GM18499 (cell line): ENCODE results near the gene LCLAT1.
"Not testable (repeated sequence)": the region's sequence is repeated elsewhere in the genome, so short reads cannot be mapped to it uniquely, and the experiment has no call there.

ENCODE experiments used
- ATAC-seq: cut with Tn5 transposase; IDR thresholded peaks from one replicate; pipeline ENCODE4 v1.9.1; 2021; ENCODE audit warnings: moderate number of reproducible peaks; ENCODE audit not compliant: insufficient read depth, unreplicated experiment

Gene LCLAT1

DNA sequence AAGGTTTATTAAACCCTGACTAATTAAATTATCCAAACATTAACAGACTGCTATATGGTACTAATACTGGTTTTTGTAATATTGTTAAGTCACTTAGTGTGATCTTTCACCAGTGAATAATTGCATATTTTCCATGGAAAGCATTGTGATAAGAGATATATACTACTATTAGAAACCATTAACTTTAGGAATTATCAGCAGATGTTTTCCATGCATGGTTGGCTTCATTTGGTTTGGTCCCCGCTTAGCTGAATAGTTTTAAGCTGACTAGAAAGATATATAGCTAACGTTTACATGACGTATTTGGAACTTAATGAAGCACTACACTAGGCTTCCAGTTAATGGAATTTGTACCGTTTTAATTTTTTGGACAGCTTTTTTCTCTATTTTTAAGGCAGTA is 37.9 kb downstream of the LCLAT1 start:
- no peak for ATAC-seq

DNA sequence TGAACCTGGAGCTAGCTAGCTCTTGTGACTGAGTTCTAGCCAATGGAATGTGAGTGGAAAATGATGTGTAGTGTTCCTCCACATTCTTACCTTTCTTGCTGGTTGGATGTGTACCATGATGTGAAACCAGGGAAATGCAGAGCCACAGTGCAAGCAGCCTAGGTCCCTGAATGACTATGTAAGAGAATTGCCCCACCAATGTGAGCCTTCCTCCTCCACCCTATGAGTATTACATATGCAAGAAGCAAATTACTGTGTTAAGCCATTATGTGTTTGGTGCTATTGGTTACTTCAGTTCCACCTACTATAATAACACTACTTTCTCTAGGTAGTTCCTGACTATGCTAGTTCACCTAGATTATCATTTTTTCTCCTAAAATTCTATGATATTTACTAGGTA is 39.6 kb downstream of the LCLAT1 start:
- ATAC-seq = no peak

DNA sequence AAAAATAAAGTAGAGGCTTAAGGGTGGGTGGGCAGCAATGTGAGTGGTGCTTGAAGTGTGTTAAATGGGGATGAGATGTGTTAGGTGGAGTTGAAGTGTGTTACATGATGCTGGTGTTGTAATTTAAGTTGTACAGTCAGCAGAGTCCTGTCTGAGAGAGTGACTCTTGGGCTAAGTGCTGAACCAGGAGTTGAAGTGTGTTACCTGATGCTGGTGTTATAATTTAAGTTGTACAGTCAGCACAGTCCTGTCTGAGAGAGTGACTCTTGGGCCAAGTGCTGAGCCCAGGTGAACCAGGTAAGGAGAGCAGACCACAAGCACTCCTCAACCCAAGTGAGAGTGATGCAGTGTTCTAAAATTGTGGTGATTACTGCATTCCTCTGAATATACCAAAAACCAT is 40.6 kb downstream of the LCLAT1 start:
- ATAC-seq = no peak

DNA sequence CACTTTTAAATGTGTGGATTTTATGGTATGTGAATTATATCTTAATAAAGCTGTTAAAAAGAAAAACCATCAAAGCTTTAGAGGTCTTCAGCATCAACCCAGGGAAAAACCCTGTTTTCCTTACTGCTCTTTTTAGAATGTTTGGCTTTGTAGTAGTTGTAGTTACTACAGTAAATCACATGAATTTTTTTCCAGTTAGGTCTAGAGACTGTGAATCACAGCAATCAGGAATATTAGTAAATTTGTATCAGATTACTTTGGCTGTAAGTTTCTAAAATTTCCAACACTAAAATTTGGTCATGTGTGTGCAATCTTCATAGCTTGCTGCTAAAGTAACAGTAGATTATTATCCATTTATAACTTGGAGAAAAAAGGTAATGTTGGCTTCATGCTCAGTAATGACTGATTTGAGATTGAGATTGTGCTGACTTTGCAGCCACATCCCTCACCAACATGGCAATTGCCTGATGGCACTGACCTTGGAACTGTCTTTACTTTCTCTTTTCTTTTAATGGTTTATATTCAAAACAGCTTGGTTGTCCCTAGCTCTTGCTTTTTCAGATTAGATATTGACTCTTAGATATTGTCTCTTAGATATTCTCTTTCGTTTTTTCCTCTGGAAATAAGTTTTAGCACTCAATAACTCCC is 41.1 kb downstream of the LCLAT1 start:
- ATAC-seq = no peak

DNA sequence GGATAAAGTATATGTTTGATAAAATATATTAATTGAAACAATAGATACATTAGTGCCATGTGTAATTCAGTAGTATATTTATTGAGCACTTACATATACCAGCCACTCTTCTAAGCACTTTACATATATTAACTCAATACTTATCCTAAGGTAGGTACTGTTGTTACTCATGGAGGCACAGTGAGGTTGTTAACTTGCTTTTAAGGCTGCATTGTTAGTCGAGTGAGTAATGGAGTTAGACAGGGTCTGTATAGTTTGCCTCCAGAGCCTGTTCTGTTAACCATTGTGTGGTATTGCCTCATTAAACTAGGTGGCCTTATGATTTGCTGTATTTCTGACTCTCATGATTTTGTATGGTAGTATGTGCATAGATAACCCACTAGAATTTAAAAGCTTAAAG is 44.2 kb downstream of the LCLAT1 start:
- no peak for ATAC-seq

DNA sequence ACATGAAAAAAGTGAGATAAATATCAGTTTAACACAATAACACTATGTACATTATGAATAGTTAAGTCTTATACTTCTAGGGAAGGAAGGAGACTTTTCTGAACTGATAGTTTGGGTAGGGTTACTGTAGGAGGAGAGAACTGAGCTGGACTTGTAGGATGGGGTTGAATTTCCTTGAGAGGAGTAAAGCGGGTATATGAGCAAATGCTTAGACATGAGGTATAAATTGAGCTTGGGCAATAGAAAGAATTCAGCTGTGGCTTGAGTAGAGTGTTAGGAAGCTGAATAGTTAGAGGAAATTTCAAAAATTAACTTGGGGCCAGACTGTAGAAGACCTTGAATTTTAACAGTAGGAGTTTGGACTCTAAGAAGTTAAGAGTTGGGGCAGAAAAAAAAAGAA is 45.1 kb downstream of the LCLAT1 start:
- ATAC-seq = no peak

DNA sequence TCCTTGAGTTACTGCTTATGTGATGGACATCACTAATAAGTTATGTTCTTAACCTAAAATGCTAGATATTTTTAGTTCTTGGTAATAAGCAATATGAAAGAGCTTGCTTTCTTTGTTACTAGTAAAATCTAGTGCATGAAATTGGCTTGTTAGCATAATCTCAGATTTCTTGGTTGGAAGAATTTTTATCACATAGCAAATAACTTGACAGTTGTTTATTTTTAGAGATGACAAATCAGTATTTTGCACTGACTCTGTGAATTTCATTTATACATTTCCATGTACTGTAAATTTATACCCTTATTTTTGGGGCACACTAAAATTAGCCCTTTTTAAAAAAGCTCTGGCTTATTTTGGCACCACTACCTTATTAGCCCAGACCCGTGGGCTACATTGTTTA is 45.6 kb downstream of the LCLAT1 start:
- ATAC-seq = no peak

DNA sequence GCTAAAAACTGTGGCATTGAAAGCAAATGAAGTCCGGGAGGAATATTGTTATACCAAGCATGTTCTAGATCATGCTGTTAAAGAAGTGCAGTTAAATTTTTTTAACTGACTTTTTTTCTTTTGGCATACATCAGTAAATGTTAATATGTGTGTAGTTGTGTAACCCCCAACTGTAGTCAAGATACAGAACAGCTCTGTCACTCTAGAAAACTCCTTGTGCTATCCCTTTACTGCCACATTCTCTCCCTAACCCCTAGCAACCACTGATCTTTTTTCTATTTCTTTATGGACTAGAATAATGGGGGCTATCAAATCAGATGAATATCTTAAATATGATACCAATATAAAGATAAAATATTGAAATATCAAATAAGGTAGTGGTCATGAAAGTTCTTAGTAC is 46.4 kb downstream of the LCLAT1 start:
- ATAC-seq = no peak

DNA sequence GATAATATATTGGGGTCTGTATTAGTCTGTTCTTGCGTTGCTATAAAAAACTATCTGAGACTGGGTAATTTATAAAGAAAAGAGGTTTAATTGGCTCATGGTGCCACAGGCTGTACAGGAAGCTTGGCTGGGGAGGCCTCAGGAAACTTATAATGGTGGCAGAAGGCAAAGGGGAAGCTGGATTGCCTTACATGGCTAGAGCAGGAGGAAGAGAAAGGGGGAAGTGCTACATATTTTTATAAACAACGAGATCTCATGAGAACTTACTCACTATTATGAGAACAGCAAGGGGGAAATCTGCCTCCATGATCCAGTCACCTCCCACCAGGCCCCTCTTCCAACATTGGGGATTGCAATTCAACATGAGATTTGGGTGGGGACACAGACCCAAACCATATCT is 48.9 kb downstream of the LCLAT1 start:
- ATAC-seq = not testable (repeated sequence)

DNA sequence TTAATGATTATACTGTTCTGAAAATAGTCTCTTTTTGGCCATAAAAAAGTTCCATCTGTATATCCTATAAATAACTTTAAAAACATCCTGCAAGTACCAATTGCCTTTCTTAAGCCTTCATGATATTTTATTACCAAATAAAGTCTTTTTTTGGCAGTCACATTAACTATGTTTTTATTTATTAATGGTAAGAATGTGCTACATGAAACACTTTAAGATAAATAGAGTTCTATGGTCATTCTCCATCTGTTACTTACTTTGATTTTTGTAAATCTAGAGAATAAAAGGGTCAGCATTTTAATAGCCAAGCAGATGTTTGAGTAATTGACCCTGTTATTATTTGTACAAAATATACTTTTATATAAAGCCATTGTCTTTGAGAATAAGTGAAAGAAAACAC is 52.6 kb downstream of the LCLAT1 start:
- ATAC-seq = no peak

DNA sequence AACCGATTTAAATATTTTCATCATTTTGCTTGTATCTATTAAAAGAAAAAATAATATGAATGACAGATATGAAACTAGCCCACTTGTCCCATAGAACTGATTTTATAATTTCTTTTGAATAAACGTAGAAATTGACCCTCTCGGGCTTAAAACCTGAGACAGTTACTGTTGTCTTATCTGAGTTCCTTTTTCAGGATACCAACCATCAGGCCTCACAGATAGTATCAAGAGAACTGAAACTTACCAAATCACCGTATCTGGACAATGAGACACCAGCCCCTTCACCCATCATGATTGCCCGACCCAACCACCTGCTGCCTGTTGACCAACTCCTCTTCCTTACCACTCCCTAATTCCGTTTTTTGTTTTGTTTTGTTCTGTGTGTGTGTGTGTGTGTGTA is 53.7 kb downstream of the LCLAT1 start:
- ATAC-seq = no peak

DNA sequence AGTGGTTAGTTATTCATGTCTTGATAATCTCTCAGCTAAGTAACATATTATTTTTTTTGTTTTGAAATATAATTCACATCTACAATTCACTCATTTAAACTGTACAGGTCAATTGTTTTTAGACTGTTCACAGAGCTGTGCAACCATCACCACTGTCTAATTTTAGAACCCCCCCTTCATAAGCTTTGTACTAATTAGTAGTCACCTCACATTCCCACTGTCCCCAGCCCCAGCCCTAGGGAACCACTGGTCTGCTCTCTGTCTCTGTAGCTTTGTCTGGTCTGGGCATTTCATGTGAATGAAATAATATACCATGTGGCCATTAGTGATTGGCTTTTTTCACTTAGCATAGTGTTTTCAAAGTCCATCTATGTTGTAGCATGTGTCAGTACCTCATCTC is 55.3 kb downstream of the LCLAT1 start:
- no peak for ATAC-seq

DNA sequence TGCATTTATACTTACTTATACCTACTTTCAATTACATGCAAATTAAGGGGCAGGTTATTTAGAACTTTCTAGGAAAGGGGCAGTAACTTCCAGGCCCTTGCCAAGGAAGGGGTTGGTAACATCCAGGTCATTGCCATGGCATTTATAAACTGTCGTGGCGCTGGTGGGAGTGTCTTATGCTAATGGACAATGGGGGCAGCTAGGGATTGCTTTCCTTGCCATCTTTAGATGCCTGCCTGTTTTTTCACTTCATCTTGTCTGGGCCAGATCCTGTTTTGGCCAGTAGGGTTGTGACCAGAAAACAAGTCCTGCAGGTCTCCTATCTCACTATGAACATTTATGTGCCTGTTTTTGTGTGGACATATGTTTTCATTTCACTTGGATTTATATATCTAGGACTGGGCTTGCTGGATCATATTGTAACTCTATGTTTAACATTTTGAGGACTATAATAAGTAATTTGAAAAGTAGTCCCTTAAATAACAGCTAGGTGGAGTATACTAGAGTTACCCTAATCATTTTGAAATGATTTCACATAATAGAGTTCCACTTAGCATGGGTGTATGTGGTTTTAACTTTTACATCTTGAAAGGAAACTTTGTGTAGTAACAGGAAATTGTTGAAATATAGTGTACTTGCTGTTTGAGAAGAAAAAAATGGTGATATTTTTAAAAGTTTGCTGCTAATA is 56.1 kb downstream of the LCLAT1 start:
- no peak for ATAC-seq

DNA sequence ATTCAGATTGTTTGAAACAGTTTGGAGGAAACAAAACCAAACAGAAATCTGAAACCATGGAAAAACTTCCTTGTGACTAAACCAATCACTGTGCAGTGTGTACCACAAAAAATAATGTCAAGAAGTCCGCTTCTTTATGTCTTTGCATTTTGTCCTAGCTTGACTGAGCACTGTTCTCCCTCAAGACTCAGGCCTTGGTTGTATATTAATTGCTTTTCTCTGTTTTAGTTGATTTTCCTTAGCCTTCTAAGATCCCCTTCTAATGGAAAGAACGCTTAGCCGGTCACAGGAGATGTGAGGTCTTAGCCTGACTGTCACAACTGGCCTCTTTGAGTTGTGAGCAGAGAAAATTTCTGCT is 56.6 kb downstream of the LCLAT1 start:
- ATAC-seq = no peak

DNA sequence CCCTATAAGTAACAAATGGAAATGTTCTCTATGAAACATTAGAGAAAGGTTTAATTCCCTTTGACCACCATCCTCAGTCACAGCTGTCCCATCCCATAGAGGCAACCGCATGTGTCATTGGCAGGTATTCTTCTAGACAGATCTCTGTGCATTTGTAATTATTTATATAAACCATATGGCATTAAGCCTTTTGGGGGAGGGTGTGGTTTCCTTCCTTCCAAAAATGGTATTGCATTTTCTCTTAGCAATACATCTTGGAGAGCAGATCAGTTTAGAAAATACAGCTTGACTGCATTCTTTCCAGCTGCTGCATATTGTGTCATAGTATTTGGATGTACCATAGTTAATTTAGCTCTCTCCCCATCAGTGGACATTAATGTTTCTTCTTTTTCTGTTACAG is 57.7 kb downstream of the LCLAT1 start:
- ATAC-seq = no peak

DNA sequence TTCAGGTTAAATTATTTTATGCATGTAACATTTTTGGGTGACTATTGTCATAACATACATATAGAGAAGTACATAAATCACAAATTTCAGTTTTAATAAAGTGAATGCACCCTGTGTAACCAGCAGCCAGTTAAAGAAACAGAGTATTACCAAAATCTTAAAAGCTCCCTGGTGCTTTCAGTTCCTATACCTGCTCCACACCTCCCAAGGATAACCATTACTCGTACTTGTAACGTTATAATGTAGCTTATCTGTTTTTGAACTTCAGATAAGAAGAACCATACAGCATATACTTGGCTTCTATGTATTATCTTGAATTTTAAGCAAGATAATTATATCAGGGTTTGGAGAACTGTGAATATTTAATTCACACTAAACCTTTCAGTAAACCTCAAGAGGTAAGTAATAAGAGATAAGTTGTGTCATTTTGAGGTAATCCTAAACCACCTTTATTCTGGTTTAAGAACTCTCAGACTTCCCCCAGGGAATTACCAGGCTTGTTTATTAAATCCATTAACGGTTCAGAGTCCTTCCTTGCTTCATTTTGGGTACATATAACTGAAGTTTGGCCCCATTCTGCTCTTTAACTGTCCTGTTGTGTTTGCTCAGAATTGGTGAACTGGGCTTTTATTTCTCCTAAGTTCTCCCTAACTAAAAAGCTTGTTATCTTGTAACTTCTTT is 58.6 kb downstream of the LCLAT1 start:
- no peak for ATAC-seq

DNA sequence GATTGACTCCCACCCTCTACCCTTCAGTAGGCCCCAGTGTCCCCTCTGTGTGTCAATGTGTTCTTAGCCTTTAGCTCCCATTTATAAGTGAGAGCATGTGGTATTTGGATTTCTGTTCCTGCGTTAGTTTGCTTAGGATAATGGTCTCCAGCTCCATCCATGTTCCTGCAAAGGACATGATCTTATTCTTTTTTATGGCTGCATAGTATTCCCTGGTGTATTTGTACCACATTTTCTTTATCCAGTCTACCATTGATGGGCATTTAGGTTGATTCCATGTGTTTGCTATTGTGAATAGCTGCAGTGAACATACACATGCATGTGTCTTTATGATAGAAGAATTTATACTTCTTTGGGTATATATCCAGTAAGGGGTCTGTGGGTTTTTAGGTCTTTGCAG is 60.4 kb downstream of the LCLAT1 start:
- not testable (repeated sequence) for ATAC-seq

DNA sequence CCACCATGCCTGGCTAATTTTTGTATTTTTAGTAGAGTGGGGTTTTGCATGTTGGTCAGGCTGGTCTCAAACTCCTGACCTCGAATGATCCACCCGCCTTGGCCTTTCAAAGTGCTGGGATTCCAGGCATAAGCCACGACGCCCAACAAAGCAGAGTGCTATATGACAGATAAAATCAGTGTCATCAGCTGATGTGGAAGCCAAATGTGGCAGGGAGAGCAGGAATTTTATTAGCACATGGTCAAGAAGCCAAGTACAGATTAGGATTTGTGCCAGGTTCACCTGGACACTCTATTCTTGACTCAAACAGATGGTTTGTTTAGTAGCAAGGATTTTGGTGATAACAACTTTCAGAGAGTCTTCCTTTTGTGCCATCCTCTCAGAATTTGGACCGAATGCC is 62.7 kb downstream of the LCLAT1 start:
- ATAC-seq = no peak

DNA sequence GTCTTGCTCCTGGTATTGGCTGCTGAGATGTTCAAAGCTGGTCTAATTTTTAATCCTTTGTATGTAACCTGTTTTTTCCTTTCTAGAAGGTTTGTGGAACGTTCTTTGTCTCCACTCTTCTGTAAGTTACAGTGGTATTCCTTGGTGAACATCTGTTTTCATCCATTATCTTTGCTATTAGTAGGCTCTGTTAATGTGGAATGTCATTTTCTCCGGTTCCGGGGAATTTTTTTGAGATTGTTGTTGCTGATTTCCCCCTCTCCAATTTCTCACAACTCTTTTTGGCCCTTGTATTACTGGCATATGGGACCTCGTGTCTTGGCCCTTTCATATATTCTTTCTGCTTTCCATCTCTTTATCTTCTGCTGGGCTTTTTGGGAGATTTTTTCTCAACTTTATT is 63.4 kb downstream of the LCLAT1 start:
- ATAC-seq = no peak

DNA sequence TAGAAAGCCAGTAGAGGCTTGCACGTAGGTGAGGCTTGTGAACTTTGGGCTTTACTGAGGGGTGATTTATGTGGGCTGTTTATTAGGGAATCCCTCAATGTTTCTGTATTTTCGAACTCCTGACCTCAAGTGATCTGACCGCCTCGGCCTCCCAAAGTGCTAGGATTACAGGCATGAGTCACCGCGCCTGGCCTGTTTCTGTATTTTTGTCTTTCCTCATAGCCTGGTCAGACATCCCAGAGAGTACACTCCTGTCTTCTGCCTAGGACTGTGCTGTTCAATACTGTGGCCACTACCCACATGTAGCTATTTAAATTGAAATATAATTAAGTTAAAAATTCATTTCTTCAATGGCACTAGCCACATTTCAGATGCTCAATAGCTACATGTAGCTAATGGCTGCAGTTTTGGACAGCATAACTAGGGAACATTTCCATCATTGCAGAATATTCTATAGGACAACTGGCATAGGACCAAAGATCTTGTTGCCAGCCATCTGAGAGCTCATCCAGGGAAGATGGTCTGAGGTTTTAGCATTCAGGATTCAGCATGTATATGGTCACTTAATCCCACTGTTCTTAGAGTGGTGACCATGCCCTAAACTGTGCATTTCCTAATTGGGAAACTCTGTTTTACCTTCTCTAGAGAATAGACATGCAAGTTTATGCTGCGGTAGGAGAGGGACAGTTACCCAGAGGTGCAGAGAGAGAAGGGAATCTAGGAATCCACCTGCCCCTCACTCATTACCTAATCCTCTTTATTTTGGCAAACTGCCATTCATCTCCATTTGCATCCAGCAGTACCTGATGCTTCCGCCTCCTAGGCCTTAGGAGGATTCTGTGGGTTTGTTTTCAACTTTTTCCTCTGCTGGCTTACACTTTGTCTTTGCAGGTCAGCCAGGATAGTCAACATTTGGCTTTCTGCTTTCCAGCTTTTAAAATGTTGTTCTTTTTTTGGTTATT is 64.4 kb downstream of the LCLAT1 start:
- ATAC-seq = no peak
